ENCODE results near the gene PALLD.

GRCh38 chr4:168699224-168699878 is 202.5 kb downstream of the PALLD start:
- TF ChIP-seq CTCF (IDR thresholded peaks at IDR 0.05), result no peak
- TF ChIP-seq EZH2phosphoT487 (IDR thresholded peaks at IDR 0.05), result no peak
- no peak for TF ChIP-seq EZH2 (IDR thresholded peaks at IDR 0.05)
